ENCODE measurements around the gene NOL3.

The NOL3 gene

GRCh38 chr16:67223992-67224391 lies 53.7 kb downstream of the NOL3 start:
- Histone ChIP-seq H3K4me2 (ENCODE audit: low read depth, low read length, poor library complexity, severe bottlenecking) (peak overlapping the region; percentile 91), H3K9me2 (replicated peaks; ENCODE audit: low read depth, low read length) (no peaks in the 10 kb centered on the region), H3K9ac (ENCODE audit: low read depth, low read length, poor library complexity, severe bottlenecking) (peak overlapping the region; percentile 36), H3K4me3 (ENCODE audit: low read length, poor library complexity, severe bottlenecking) (peak overlapping the region; percentile 6), H3K27me3 (ENCODE audit: insufficient read depth, low read length, poor library complexity, severe bottlenecking) (no peaks in the 10 kb centered on the region), H2AFZ (ENCODE audit: low read length) (no peak overlapping the region), H3K79me2 (ENCODE audit: insufficient read depth, low read length) (peaks cover 21% of the 10 kb centered on the region), H3K4me1 (ENCODE audit: insufficient read depth, low read length, poor library complexity, severe bottlenecking) (peaks cover 42% of the 10 kb centered on the region), H3K9me3 (ENCODE audit: insufficient read depth, low read depth, low read length) (no peaks in the 10 kb centered on the region), H3K36me3 (ENCODE audit: insufficient read depth, low read length) (peaks cover 5% of the 10 kb centered on the region; the same call in 1 of the 2 replicates), H4K20me1 (ENCODE audit: insufficient read depth, low read length, poor library complexity, severe bottlenecking) (peaks cover 8% of the 10 kb centered on the region), H3F3A (ENCODE audit: low read depth) (peaks cover 8% of the 10 kb centered on the region)
- TF ChIP-seq EZH2phosphoT487 (IDR thresholded peaks at IDR 0.05; ENCODE audit: borderline replicate concordance): no peak
- TF ChIP-seq CTCF (conservative IDR thresholded peaks at IDR 0.05; ENCODE audit: low read length): no peak
